AG10803 (cell line): ENCODE data around the gene BPIFB3.

ENCODE experiments used
- DNase-seq: peaks from one replicate; pipeline ENCODE4 v3.0.0; 2010; ENCODE audit warnings: low read depth
- H3K4me3 ChIP-seq: 2 replicates; pipeline ENCODE4 v1.5.1; 2011; ENCODE audit warnings: mild to moderate bottlenecking, low read length, control low read depth
- TF ChIP-seq, protein P1 (sequence below): conservative IDR thresholded peaks from 2 replicates; pipeline ENCODE4 v1.5.1; 2011; ENCODE audit warnings: mild to moderate bottlenecking, low read length, control low read depth, inconsistent platforms

The BPIFB3 gene

DNA sequence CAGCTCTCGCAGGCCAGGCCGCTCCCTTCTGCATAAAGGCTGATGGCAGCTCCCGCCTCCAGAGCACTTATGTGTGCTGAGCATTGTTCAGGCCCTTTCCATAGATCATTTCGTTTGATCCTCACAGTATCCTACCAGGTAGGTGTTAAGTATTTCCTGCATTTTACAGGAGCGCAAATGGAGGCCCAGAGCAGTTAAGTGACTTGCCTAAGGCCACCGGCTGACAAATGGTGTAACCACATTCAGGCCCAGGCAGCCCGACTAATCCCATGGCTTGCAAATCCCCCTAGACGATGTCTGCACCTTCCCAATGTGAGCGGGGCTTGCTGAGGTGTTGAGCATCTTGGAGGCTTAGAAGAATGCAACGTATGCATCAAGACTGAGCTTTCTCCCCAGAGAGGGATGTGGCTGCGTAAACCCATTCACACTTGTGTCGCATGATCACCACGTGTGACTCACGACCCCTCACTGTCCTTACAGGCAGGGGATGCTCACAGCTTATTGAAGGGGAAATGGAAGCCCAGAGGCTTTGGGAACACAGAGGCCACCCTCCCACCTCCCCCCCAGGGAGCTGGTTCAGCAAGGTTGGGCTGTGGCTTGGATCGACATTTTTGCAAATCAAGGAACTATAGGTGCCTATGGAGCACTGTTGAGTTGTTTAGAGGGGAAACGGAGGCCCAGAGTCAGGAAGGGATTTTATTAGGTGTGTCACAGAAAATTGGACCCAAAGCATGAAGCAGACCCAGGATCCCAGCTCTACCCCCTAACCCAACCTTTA is 39.2 kb upstream of the BPIFB3 start:
- DNase-seq, result no peak
- H3K4me3 ChIP-seq, result no peak overlapping the region
- TF ChIP-seq, protein P1, sequence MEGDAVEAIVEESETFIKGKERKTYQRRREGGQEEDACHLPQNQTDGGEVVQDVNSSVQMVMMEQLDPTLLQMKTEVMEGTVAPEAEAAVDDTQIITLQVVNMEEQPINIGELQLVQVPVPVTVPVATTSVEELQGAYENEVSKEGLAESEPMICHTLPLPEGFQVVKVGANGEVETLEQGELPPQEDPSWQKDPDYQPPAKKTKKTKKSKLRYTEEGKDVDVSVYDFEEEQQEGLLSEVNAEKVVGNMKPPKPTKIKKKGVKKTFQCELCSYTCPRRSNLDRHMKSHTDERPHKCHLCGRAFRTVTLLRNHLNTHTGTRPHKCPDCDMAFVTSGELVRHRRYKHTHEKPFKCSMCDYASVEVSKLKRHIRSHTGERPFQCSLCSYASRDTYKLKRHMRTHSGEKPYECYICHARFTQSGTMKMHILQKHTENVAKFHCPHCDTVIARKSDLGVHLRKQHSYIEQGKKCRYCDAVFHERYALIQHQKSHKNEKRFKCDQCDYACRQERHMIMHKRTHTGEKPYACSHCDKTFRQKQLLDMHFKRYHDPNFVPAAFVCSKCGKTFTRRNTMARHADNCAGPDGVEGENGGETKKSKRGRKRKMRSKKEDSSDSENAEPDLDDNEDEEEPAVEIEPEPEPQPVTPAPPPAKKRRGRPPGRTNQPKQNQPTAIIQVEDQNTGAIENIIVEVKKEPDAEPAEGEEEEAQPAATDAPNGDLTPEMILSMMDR, result no peak

DNA sequence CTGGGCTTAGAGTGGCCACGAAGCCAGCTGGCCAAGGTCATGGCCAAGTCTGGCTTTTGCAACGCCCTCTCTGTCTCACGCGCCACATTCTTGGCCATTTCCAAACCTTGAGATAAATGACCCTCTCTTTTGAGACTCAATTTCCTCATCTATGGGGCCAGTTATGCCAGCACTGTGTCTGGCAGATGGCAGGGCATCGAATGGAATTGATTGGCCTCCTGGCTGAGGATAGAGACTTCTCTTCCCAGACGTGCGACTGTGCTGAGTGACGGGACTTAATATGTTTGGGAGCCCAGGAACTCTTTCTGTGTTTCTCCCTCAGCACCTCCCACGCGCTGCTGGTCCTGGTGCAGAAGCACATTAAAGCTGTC is 38.6 kb upstream of the BPIFB3 start:
- TF ChIP-seq, protein P1, result no peak
- no peak overlapping the region for H3K4me3 ChIP-seq
- no peak for DNase-seq

DNA sequence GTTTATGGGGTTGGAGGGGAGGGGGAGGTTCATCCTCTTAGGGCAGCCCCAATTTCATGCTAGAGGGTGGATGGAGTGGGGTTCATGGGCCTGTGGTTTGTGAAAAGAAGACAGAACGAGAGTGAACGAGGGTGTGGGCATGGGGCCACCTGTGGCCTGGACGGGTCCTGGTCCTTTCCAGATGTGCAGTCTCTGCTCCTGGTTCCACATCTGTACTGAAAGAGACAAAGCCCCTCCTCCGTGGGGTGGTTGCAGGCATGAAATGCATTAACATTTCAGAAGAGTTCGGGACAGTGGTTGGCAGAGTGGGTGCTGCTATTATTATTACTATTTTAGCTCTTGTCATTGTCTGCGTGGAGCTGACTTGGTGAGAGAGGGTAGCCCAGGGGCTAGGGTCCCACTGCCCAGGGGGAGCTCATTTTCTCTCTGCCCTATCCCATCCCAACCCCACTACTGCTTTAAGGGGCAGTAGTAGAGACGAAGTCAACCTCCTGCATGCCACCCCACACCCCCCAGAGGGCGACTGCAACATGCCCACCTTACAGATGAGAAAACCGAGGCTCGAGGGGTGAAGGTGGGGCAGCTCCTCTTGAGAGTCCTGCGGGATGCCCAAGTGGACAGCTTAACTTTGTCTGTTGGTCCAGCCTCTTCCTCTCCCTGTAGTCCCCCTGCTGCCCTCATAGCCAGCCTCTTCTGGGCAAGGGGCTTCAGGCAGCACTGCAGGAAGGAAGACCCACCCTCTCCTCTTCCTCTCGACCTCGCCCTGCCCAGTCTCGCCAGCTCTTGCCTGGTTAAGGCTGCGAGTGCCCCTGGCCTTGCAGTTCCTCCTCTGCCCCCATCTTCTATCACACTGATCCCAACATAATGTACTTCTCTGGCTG is 37.8 kb upstream of the BPIFB3 start:
- no peak overlapping the region for H3K4me3 ChIP-seq
- TF ChIP-seq, protein P1, result no peak
- no peak for DNase-seq

DNA sequence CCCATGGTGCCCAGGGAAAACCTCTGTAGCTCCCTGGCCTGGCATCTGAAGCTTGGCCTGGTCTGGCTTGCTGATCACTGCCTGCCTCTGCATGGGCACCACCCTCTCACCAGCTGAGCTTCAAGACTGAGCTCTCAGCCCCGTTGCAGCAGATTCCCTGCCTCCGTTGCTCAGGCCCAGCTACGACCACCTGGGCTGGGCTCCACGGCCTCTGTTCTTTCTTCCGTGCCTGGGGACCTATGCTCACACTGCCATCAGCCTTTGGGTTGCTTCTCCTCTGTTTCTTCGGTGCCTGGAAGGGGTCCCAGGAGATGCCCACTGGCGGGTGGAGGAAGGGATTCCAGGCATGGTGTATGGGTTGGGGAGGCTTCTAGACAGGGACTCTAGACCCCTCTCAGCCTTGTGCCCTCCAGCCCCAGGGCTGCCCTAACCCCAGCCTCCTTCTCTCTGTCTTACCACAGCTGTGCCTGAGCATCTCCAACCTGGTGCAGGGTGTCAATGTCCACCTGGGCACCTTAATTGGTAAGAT is 37.1 kb upstream of the BPIFB3 start:
- DNase-seq, result no peak
- H3K4me3 ChIP-seq, result no peak overlapping the region
- TF ChIP-seq, protein P1, result no peak

DNA sequence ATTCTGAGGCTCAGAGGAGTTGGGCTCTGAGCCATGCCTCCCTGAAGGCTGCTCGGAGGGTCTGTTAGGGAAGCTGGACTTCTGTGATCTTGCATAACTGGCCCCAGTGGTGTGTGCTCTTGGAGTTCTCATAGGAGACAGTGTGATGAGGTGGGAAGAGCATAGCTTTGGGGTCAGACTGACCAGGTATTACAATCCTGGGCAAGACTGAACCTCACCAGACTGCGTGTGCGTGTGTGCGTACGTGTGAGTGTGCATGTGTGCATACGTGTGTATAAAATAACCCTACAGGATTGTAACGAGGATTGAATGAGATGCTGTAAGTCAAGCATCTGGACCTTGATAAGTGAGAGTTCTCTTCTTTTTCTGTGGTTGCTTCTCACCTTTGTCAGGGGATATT is 36.2 kb upstream of the BPIFB3 start:
- DNase-seq, result no peak
- TF ChIP-seq, protein P1, result no peak
- H3K4me3 ChIP-seq, result no peak overlapping the region

DNA sequence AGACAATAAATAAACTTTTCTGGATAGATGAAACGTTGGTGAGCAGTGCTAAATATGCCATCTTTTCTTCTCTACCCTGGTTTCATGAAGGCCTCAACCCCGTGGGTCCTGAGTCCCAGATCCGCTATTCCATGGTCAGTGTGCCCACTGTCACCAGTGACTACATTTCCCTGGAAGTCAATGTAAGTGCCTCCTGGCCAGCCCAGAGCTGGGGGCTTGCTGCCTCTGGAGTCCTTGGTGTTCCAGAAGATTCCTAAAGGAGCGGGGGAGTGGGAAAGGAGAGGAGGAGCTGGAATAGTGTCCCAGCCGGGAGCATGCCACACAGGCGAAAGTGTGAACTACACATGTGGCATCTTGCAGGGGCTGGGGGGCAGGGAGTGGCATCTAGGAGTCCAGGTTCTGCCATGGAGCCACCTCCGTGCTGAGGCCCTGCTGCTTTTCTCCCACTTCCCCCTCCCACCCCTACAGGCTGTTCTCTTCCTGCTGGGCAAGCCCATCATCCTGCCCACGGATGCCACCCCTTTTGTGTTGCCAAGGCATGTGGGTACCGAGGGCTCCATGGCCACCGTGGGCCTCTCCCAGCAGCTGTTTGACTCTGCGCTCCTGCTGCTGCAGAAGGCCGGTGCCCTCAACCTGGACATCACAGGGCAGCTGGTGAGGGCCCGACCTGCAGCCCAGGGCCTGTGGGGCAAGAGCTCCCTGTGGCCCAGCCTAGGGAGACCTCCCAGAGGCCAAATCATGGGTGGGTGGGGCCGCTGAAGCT is 35.4 kb upstream of the BPIFB3 start:
- no peak for DNase-seq
- H3K4me3 ChIP-seq, result no peak overlapping the region

More for the DNA sequence above, 35.4 kb upstream of the BPIFB3 start:
- TF ChIP-seq, protein P1, result no peak
